ENCODE measurements around the gene CAMTA2. TPM values are rescaled to one million over a fixed set of nuclear protein-coding genes. Genes with fewer than 3 reads are reported as not detected.

Gene CAMTA2
- polyA plus RNA-seq, 2 of the 4 experiments (the other 2 are of a cell fraction), result 12.4 to 30.3 TPM

- ChIA-PET CTCF (interaction anchor here (1.0 to 1.9 kb wide), 6 partner anchors 11 to 110 kb away, joined by 3 to 7 read pairs (median 3); partner anchors contain the start of gene CAMTA2), POLR2A (interaction anchor here (1.0 to 1.5 kb wide), 2 partner anchors 15 to 71 kb away, joined by 3 to 8 read pairs; partner anchors contain the start of genes PFN1 and SLC52A1)
- peak in 1 of 2 experiments; percentile 51; a peak in 3 of 5 replicates for TF ChIP-seq RAD21 (conservative IDR thresholded peaks at IDR 0.05 in 1 of 2, IDR thresholded peaks at IDR 0.05 in 1 of 2)
- TF ChIP-seq CHD4 (IDR thresholded peaks at IDR 0.05; ENCODE audit: borderline replicate concordance), result no peak
- TF ChIP-seq RFX5 (IDR thresholded peaks at IDR 0.05), result no peak
- TF ChIP-seq FOSB (CRISPR knock-in tag; IDR thresholded peaks at IDR 0.05), result no peak
- 0 out of 3 replicates have a peak, but pooled peaks have one; percentile 9 for TF ChIP-seq CTCF (IDR thresholded peaks at IDR 0.05)
- no peak for FAIRE-seq
- no peak overlapping the region for H3K4me3 ChIP-seq
- WGBS (ENCODE audit: missing lambda C conversion rate), result 47% methylated on average over 1 of the region's 1 CpG
- peak; percentile 43 to 77; a peak in 4 of 6 replicates for ATAC-seq
- H3K4me1 ChIP-seq, result no peaks in the 10 kb centered on the region
- DNase-seq (ENCODE audit: low read depth in 1 of 2, low spot score in 1 of 2), result peak in 1 of 2 experiments; percentile 43
- no peaks in the 10 kb centered on the region for H3K9me3 ChIP-seq
- no peak overlapping the region for H3K27ac ChIP-seq
- no peak overlapping the region for H3K4me2 ChIP-seq
Measured at GRCh38 chr17:5019475-5019956, 32.0 kb upstream of the CAMTA2 start.

- H3K9me3 ChIP-seq, result no peaks in the 10 kb centered on the region
- CTCF ChIA-PET, result interaction anchor here (0.7 to 3.2 kb wide), 3 partner anchors 8 to 34 kb away, joined by 3 to 8 read pairs (median 4); no protein-coding TSS in a partner anchor
- DNase-seq (ENCODE audit: low read depth in 1 of 2, low spot score in 1 of 2) (no peak), ATAC-seq (no peak), FAIRE-seq (no peak)
- H3K4me2 ChIP-seq, result no peak overlapping the region
- H3K27ac ChIP-seq, result no peak overlapping the region
- WGBS (ENCODE audit: missing lambda C conversion rate), result 85% methylated on average over 4 of the region's 4 CpGs
- POLR2A ChIA-PET, result no interaction called here
- H3K4me1 ChIP-seq, result no peaks in the 10 kb centered on the region
- no peak overlapping the region for H3K4me3 ChIP-seq
- TF ChIP-seq PHF8 (IDR thresholded peaks at IDR 0.05; ENCODE audit: borderline replicate concordance, low read depth) (no peak), HEYL (CRISPR knock-in tag; IDR thresholded peaks at IDR 0.05) (no peak), ZNF302 (CRISPR knock-in tag; IDR thresholded peaks at IDR 0.05) (no peak), RNF2 (IDR thresholded peaks at IDR 0.05; ENCODE audit: borderline replicate concordance, low read depth) (no peak), HMGXB4 (CRISPR knock-in tag; IDR thresholded peaks at IDR 0.05; ENCODE audit: borderline replicate concordance) (no peak), NR3C1 (IDR thresholded peaks at IDR 0.05) (no peak), MAX (IDR thresholded peaks at IDR 0.05) (no peak), PBX3 (IDR thresholded peaks at IDR 0.05) (no peak), REST (IDR thresholded peaks at IDR 0.05) (no peak), MYC (IDR thresholded peaks at IDR 0.05; ENCODE audit: borderline replicate concordance, low read length) (no peak), TFCP2L1 (CRISPR knock-in tag; IDR thresholded peaks at IDR 0.05) (no peak), ZFP36 (IDR thresholded peaks at IDR 0.05; ENCODE audit: borderline replicate concordance, partially characterized antibody) (no peak), NPAS2 (CRISPR knock-in tag; IDR thresholded peaks at IDR 0.05; ENCODE audit: borderline replicate concordance) (no peak), KDM5A (IDR thresholded peaks at IDR 0.05) (no peak), ELK1 (IDR thresholded peaks at IDR 0.05; ENCODE audit: low read depth, low read length) (no peak), USF2 (IDR thresholded peaks at IDR 0.05) (no peak), CBX8 (IDR thresholded peaks at IDR 0.05) (no peak), HES2 (IDR thresholded peaks at IDR 0.05) (no peak)
Measured at GRCh38 chr17:5014357-5014756, 26.9 kb upstream of the CAMTA2 start.

All from A549 (cell line).